HG02981 (cell line): Measurements from ENCODE around the gene MACROD2.
A peak's percentile ranks its signal among the peaks of the same experiment; 100 is the strongest.
"Not testable (repeated sequence)": the region's sequence is repeated elsewhere in the genome, so short reads cannot be mapped to it uniquely, and the experiment has no call there.

Experiments used
- ATAC-seq: cut with Tn5 transposase; IDR thresholded peaks from one replicate; pipeline ENCODE4 v1.9.1; 2021; ENCODE audit warnings: mild to moderate bottlenecking, moderate library complexity; ENCODE audit not compliant: unreplicated experiment

MACROD2 gene

DNA sequence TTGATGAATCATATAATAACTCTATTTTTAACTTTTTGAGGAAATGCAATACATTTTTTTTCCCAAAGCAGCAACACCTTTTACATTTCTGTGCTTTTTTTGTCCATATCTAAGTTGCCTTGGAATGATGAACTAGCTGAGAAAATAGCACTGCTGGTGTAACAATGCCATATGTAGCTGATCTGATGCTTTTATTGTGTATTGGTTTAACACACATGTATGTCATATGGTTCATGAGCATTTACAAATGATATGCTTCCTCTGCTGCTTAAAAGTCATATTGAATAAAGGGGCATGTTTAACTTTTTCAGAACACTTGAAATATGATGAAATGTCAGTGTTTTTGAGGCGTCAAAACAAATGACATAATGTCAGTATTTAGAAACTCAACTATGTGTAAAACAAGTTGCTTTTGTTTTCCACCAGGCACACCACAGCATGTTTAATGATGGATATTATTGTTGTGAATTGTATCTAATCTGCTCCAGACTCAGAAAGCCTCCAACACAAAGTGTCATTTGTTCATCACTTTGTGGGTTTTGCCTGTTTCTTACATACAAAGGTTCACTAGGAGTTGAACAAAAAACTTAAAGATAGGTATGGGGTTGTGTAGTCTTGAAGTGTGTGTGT lies 1117.9 kb downstream of the MACROD2 start:
- no peak for ATAC-seq

DNA sequence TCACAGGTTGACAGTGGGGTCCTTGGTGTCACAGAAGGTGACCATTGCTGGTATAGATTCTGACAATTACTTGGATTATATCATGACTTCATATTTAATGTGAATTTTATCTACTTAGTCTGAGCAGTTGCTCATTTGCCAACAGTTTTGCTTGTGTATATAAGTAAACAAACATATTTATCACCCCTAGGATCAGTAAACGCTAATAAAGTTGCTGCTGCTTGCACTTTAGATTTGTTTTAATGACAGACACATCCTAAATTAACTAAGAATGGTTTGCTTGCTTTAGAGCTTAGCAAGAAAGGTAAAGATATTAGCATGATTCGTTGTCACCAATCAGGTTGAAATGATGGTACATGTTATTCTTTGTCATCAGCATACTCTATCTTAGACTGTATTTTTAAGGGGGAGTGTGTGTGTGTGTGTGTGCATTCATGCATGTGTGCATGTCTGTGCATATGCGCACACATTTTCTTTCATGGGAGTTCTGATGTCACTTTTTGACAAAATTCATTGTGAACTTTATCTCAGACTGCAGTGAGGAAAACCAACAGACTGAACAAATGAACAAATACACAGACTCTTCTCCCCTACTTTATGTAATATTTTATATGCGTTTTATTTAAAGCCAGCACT lies 1124.7 kb downstream of the MACROD2 start:
- ATAC-seq, result no peak

DNA sequence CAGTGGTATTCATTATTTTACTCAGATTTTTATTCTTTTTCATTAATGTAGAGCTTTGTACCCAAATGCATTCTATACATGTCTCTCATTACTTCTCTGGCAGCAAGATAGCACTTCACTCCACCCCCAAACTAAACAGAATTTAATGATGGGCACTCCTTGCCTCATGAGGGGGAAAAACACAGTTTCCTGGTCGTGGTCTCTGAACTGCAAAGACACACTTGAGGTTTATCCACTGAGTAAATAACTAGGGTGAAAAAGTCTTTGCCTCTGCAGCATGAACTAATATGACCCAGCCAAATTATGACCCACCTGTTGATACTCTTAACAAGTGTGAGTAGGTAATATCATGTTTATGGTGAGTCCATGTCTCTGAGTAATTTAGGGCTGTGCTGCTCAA lies 1127.3 kb downstream of the MACROD2 start:
- ATAC-seq, result no peak

GRCh38 chr20:15131176-15131575 lies 1135.9 kb downstream of the MACROD2 start:
- ATAC-seq, result no peak

DNA sequence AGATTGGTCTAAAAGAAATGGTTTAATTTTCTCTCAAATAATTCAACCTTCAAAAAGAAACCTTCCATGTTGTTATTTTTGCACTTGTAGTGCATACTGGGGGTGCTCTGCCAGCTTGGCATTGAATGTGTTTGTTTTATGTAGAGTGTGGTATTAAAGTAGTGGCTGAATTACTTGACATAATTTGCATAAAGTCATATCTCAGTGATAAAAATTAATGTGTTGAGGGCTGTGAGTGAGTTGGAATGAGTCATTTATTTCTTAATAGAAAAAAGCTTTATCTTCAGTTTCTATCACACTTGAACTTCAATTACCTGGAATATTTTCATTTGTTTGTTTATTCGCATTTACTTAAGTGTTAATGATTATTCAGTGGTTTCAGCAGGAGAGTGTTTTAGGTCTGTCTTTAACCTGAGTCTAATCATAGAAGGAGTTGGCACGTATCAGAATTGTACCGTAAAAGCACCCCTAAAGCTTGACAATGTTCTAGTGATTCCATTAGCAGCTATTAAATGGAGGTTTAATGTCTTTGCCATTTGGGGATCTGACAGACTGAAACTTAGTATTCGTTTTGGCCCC lies 1143.3 kb downstream of the MACROD2 start:
- ATAC-seq, result no peak

GRCh38 chr20:15139522-15139921 lies 1144.2 kb downstream of the MACROD2 start:
- ATAC-seq, result no peak

DNA sequence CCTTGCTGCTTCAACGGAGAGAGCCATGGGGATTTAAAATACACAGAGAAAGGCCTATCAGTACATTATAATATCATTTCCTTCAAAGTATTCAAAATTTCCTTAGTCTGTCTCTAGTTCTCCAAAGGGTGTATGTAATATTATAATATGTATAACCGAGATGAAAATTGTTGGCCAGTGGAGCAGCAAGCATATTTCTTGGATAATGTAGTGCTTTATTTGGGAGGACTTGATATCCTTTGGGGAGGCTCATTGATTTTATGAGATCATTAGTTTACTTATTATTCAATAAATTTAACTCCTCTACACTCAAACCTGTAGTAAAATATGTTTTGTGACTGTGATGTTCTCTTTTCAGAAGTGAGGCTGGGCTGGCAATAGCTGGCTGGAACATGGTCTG lies 1145.0 kb downstream of the MACROD2 start:
- no peak for ATAC-seq

DNA sequence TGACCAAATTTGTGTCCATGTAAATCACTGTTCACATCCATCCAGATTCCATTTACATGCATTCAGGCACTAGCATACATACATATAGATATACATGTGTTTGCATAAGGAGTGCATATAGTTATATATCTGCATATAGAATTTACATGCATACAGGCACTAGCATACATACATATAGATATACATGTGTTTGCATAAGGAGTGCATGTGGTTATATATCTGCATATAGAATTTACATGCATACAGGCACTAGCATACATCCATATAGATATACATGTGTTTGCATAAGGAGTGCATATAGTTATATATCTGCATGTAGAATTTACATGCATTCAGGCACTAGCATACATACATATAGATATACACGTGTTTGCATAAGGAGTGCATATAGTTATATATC lies 1145.6 kb downstream of the MACROD2 start:
- ATAC-seq, result not testable (repeated sequence)

GRCh38 chr20:15141861-15142260 lies 1146.5 kb downstream of the MACROD2 start:
- ATAC-seq, result no peak

DNA sequence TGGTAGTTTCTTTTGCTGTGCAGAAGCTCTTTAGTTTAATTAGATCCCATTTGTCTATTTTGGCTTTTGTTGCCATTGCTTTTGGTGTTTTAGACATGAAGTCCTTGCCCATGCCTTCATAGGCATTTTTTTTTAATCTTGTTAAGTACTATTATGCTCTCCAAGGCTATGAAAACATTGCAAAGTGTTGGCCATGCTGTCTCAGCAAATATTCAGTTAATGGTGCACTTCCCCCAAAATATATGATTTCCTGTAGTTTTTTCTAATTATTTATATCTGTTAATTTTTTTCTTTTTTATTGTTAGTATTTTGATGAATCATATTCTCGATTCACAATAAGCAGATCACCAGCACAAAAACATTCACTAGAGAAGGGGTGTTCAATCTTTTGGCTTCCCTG lies 1148.2 kb downstream of the MACROD2 start:
- no peak for ATAC-seq

GRCh38 chr20:15144916-15145315 lies 1149.6 kb downstream of the MACROD2 start:
- ATAC-seq, result no peak

DNA sequence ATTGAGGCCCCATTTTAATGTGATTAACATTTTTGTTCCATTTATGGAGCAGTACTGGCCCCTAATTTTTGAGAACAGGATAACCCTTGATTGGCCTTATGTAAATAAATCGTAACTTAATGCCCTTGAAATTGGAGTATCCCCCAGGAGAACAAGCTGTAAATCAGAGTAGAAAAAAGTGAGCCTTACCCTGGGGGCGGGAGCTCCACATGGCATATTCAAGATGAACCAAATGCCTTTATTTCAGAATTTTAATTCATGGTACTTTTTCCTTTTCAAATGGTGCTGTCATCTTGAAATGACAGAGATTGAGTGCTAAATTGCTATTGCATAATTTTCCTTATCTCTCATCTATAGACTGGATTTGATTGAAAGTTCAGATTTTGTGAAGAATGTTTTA lies 1151.6 kb downstream of the MACROD2 start:
- ATAC-seq, result no peak

GRCh38 chr20:15154070-15154469 lies 1158.8 kb downstream of the MACROD2 start:
- ATAC-seq, result no peak

DNA sequence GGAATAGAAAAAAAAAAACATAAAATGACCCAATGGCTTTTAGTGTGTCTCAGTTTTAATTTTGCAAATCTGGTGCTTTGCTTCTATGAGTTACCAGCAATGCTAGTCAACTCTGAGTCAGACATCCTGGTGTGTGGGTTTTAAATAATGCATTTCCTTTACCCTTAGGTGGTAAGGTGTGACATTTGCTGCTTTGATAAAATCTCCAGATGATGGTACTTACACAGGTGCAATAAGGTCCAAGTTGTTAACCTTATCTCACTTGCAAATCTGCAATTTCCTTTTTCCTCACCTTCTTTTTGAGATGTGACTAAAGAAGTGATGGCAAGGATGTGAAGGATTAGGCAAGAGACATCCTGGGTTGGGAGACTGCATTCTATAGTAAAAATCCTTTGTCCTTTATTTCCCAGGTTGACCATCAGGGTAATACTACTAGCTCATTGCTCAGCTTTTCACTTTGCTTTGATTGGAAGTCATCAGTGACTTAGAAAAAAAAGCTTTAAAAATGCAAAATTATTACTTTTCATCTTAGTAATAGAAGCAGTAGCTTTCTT lies 1160.6 kb downstream of the MACROD2 start:
- ATAC-seq, result no peak

GRCh38 chr20:15158533-15158932 lies 1163.2 kb downstream of the MACROD2 start:
- ATAC-seq, result no peak

DNA sequence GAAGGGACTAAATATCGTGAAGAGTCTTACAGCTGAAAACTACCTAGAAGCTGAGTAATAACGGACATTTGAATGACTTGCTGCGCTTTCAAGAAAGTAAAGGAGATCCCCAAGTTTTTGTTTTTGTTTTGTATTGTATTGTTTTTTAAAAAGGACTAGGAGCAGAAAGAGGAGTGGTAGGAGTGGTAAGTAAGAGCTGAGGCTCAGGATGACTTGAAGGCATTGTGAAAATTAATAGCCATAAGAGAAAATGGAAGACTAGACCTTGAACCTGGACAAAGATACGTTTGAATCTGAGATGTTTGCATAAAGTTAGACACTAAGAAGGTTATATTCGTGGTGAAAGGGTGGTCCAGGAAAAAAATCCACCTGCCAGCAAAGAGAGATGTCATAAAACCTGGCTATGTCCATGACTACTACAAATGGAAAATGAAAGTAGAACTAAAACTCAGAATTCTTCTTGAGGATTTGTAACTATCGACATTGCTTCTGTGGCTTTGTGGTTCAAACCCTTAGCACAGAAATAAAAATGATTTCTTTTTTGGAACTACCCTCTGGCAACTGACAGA lies 1166.8 kb downstream of the MACROD2 start:
- peak; percentile 74 for ATAC-seq

- ATAC-seq, result no peak
These were observed 1168.3 kb downstream of the MACROD2 start for GRCh38 chr20:15163632-15164031.

GRCh38 chr20:15164726-15165125 lies 1169.4 kb downstream of the MACROD2 start:
- ATAC-seq, result no peak

DNA sequence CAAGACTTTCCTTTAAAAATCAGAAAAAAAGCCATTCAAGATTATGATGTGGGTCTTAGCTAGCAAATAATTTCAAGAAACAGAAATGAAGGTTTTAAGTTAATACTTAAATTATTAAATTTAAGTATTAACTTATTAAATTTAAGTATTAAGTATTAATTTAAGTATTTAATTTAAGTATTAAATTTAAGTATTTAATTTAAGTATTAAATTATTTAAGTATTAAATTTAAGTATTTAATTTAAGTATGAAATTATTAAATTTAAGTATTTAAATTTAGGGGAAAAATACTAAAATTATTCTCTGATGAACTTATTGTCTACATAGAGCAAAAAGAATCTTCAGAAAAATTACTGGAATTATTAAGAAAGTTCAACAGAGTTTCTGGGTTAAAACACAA lies 1171.4 kb downstream of the MACROD2 start:
- no peak for ATAC-seq

DNA sequence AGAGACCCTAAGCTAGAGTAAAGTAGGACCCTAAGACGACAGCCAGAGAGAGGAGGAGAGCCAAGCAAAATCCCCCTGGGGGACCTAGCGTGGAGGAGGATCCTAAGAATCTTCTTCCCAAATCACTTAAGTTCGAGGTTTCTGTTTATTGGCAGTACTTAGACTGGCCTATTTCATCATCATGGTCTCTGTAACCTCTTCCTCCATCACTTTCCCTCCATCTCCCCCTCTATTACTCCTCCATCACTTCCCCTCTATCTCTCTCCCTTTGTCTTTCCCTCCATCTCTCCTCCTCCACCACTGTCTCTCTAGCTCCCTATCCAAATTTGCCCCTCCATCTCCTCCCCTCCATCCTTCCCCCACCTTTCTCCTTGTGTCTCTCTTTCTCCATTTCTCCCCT lies 1175.7 kb downstream of the MACROD2 start:
- ATAC-seq, result no peak

- ATAC-seq, result no peak
These were observed 1181.6 kb downstream of the MACROD2 start for GRCh38 chr20:15176929-15177328.

GRCh38 chr20:15178581-15178980 lies 1183.3 kb downstream of the MACROD2 start:
- no peak for ATAC-seq
